ENCODE data around the gene ATAD2B.
"Not testable (repeated sequence)": the region's sequence is repeated elsewhere in the genome, so short reads cannot be mapped to it uniquely, and the experiment has no call there.

The ATAD2B gene

GRCh38 chr2:23745068-23745725 is 181.7 kb downstream of the ATAD2B start:
- H3K4me3 ChIP-seq (ENCODE audit: low read length in 2 of 2) = no peak overlapping the region
- H3K4me2 ChIP-seq (ENCODE audit: insufficient read depth, low read length, poor library complexity, severe bottlenecking) = no peak overlapping the region
- no peak for DNase-seq (ENCODE audit: low spot score)
- H2BK5ac ChIP-seq (ENCODE audit: low read length) = no peak overlapping the region
- H3K18ac ChIP-seq (ENCODE audit: low read length) = no peak overlapping the region
- H3K36me3 ChIP-seq (replicated peaks in 1 of 2; ENCODE audit: control insufficient read depth in 2 of 2, insufficient read depth in 2 of 2, low read length in 2 of 2) = peaks cover 0 to 7% of the 10 kb centered on the region in 2 donors
- no peak overlapping the region for H3K14ac ChIP-seq (ENCODE audit: low read length)
- no peaks in the 10 kb centered on the region for H3K79me1 ChIP-seq (ENCODE audit: low read depth, low read length)
- H2AK5ac ChIP-seq (ENCODE audit: low read depth, low read length) = no peak overlapping the region
- H3K9ac ChIP-seq (ENCODE audit: low read depth, low read length, poor library complexity) = no peak overlapping the region
- no peak overlapping the region for H3K27ac ChIP-seq (replicated peaks; ENCODE audit: low read length)
- no peak overlapping the region for H2BK120ac ChIP-seq (ENCODE audit: low read depth, low read length)
- H3K27me3 ChIP-seq (ENCODE audit: control insufficient read depth in 3 of 3, insufficient read depth in 3 of 3, low read depth in 1 of 3, low read length in 3 of 3) = no peaks in the 10 kb centered on the region
- H3K9me3 ChIP-seq (replicated peaks in 1 of 2; ENCODE audit: control insufficient read depth in 2 of 2, insufficient read depth in 1 of 2, low read depth in 1 of 2, low read length in 2 of 2) = peaks cover 0 to 2% of the 10 kb centered on the region in 2 donors
- no peak overlapping the region for H4K8ac ChIP-seq (ENCODE audit: low read depth, low read length)
- H3K4me1 ChIP-seq (ENCODE audit: control insufficient read depth in 2 of 2, insufficient read depth in 1 of 2, low read depth in 1 of 2, low read length in 2 of 2) = no peaks in the 10 kb centered on the region
- no peak overlapping the region for H3K4ac ChIP-seq (ENCODE audit: low read length)
- no peak overlapping the region for H2BK12ac ChIP-seq (ENCODE audit: low read length)
- no peak overlapping the region for H2BK15ac ChIP-seq (ENCODE audit: low read length)
- no peak overlapping the region for H3K23ac ChIP-seq (ENCODE audit: low read depth, low read length, poor library complexity)
- H4K91ac ChIP-seq (ENCODE audit: low read depth, low read length, poor library complexity) = no peak overlapping the region
- no peak overlapping the region for H2AFZ ChIP-seq (ENCODE audit: low read length)
- WGBS, 2 donors (ENCODE audit: extremely low coverage in 2 of 2, insufficient read length in 2 of 2, insufficient replicate concordance in 1 of 2) = no CpG with 5 or more reads among the region's 8 CpGs

GRCh38 chr2:23736783-23737182 is 190.1 kb downstream of the ATAD2B start:
- H2BK15ac ChIP-seq (ENCODE audit: low read length); H3K27ac ChIP-seq (replicated peaks; ENCODE audit: low read length); H2AK5ac ChIP-seq (ENCODE audit: low read depth, low read length); H3K9ac ChIP-seq (ENCODE audit: low read depth, low read length, poor library complexity); H4K91ac ChIP-seq (ENCODE audit: low read depth, low read length, poor library complexity); H2BK120ac ChIP-seq (ENCODE audit: low read depth, low read length); H3K4ac ChIP-seq (ENCODE audit: low read length); H2AFZ ChIP-seq (ENCODE audit: low read length); H3K27me3 ChIP-seq (ENCODE audit: control insufficient read depth in 3 of 3, insufficient read depth in 3 of 3, low read depth in 1 of 3, low read length in 3 of 3); H2BK12ac ChIP-seq (ENCODE audit: low read length); H3K4me1 ChIP-seq (ENCODE audit: control insufficient read depth in 2 of 2, insufficient read depth in 1 of 2, low read depth in 1 of 2, low read length in 2 of 2); H3K14ac ChIP-seq (ENCODE audit: low read length); H3K9me3 ChIP-seq (replicated peaks in 1 of 2; ENCODE audit: control insufficient read depth in 2 of 2, insufficient read depth in 1 of 2, low read depth in 1 of 2, low read length in 2 of 2); H2BK5ac ChIP-seq (ENCODE audit: low read length); H3K23ac ChIP-seq (ENCODE audit: low read depth, low read length, poor library complexity); DNase-seq (ENCODE audit: low spot score); H3K4me2 ChIP-seq (ENCODE audit: insufficient read depth, low read length, poor library complexity, severe bottlenecking); H4K8ac ChIP-seq (ENCODE audit: low read depth, low read length); H3K18ac ChIP-seq (ENCODE audit: low read length); H3K4me3 ChIP-seq (ENCODE audit: low read length in 2 of 2); H3K79me1 ChIP-seq (ENCODE audit: low read depth, low read length): not testable (repeated sequence)
- no CpG with 5 or more reads among the region's 9 CpGs for WGBS, 2 donors (ENCODE audit: extremely low coverage in 2 of 2, insufficient read length in 2 of 2, insufficient replicate concordance in 1 of 2)
- peaks cover 3 to 15% of the 10 kb centered on the region in 2 donors for H3K36me3 ChIP-seq (replicated peaks in 1 of 2; ENCODE audit: control insufficient read depth in 2 of 2, insufficient read depth in 2 of 2, low read length in 2 of 2)

- no peak overlapping the region for H3K4ac ChIP-seq (ENCODE audit: low read length)
- H2AFZ ChIP-seq (ENCODE audit: low read length) = no peak overlapping the region
- no peak overlapping the region for H4K91ac ChIP-seq (ENCODE audit: low read depth, low read length, poor library complexity)
- no peaks in the 10 kb centered on the region for H3K27me3 ChIP-seq (ENCODE audit: control insufficient read depth in 3 of 3, insufficient read depth in 3 of 3, low read depth in 1 of 3, low read length in 3 of 3)
- H3K4me3 ChIP-seq (ENCODE audit: low read length in 2 of 2) = no peak overlapping the region
- no peaks in the 10 kb centered on the region for H3K4me1 ChIP-seq (ENCODE audit: control insufficient read depth in 2 of 2, insufficient read depth in 1 of 2, low read depth in 1 of 2, low read length in 2 of 2)
- no peak overlapping the region for H3K27ac ChIP-seq (replicated peaks; ENCODE audit: low read length)
- H2BK120ac ChIP-seq (ENCODE audit: low read depth, low read length) = no peak overlapping the region
- no CpG with 5 or more reads among the region's 3 CpGs for WGBS, 2 donors (ENCODE audit: extremely low coverage in 2 of 2, insufficient read length in 2 of 2, insufficient replicate concordance in 1 of 2)
- H3K36me3 ChIP-seq (replicated peaks in 1 of 2; ENCODE audit: control insufficient read depth in 2 of 2, insufficient read depth in 2 of 2, low read length in 2 of 2) = peaks cover 3 to 21% of the 10 kb centered on the region in 2 donors
- H4K8ac ChIP-seq (ENCODE audit: low read depth, low read length) = no peak overlapping the region
- no peak overlapping the region for H3K23ac ChIP-seq (ENCODE audit: low read depth, low read length, poor library complexity)
- no peak overlapping the region for H2AK5ac ChIP-seq (ENCODE audit: low read depth, low read length)
- H3K9ac ChIP-seq (ENCODE audit: low read depth, low read length, poor library complexity) = no peak overlapping the region
- H3K9me3 ChIP-seq (replicated peaks in 1 of 2; ENCODE audit: control insufficient read depth in 2 of 2, insufficient read depth in 1 of 2, low read depth in 1 of 2, low read length in 2 of 2) = peaks cover 0 to 5% of the 10 kb centered on the region in 2 donors
- no peak overlapping the region for H2BK5ac ChIP-seq (ENCODE audit: low read length)
- H3K4me2 ChIP-seq (ENCODE audit: insufficient read depth, low read length, poor library complexity, severe bottlenecking) = no peak overlapping the region
- H3K79me1 ChIP-seq (ENCODE audit: low read depth, low read length) = no peaks in the 10 kb centered on the region
- no peak overlapping the region for H3K18ac ChIP-seq (ENCODE audit: low read length)
- no peak overlapping the region for H2BK12ac ChIP-seq (ENCODE audit: low read length)
- DNase-seq (ENCODE audit: low spot score) = no peak
- no peak overlapping the region for H2BK15ac ChIP-seq (ENCODE audit: low read length)
- no peak overlapping the region for H3K14ac ChIP-seq (ENCODE audit: low read length)
These were observed 192.5 kb downstream of the ATAD2B start for GRCh38 chr2:23734416-23734815.

- H2BK5ac ChIP-seq (ENCODE audit: low read length) = not testable (repeated sequence)
- no CpG with 5 or more reads among the region's 3 CpGs for WGBS, 2 donors (ENCODE audit: extremely low coverage in 2 of 2, insufficient read length in 2 of 2, insufficient replicate concordance in 1 of 2)
These were observed 203.9 kb downstream of the ATAD2B start for GRCh38 chr2:23723029-23723428.

More at GRCh38 chr2:23723029-23723428, 203.9 kb downstream of the ATAD2B start:
- H3K14ac ChIP-seq (ENCODE audit: low read length); DNase-seq (ENCODE audit: low spot score); H3K27ac ChIP-seq (replicated peaks; ENCODE audit: low read length); H3K4me1 ChIP-seq (ENCODE audit: control insufficient read depth in 2 of 2, insufficient read depth in 1 of 2, low read depth in 1 of 2, low read length in 2 of 2); H2AFZ ChIP-seq (ENCODE audit: low read length); H2AK5ac ChIP-seq (ENCODE audit: low read depth, low read length); H4K8ac ChIP-seq (ENCODE audit: low read depth, low read length); H2BK120ac ChIP-seq (ENCODE audit: low read depth, low read length); H4K91ac ChIP-seq (ENCODE audit: low read depth, low read length, poor library complexity); H2BK15ac ChIP-seq (ENCODE audit: low read length); H3K23ac ChIP-seq (ENCODE audit: low read depth, low read length, poor library complexity); H3K27me3 ChIP-seq (ENCODE audit: control insufficient read depth in 3 of 3, insufficient read depth in 3 of 3, low read depth in 1 of 3, low read length in 3 of 3); H3K4me2 ChIP-seq (ENCODE audit: insufficient read depth, low read length, poor library complexity, severe bottlenecking); H3K79me1 ChIP-seq (ENCODE audit: low read depth, low read length); H3K18ac ChIP-seq (ENCODE audit: low read length); H3K9ac ChIP-seq (ENCODE audit: low read depth, low read length, poor library complexity); H3K4ac ChIP-seq (ENCODE audit: low read length); H2BK12ac ChIP-seq (ENCODE audit: low read length); H3K4me3 ChIP-seq (ENCODE audit: low read length in 2 of 2): not testable (repeated sequence)
- Histone ChIP-seq H3K9me3 (replicated peaks in 1 of 2; ENCODE audit: control insufficient read depth in 2 of 2, insufficient read depth in 1 of 2, low read depth in 1 of 2, low read length in 2 of 2) (peaks cover 10 to 28% of the 10 kb centered on the region in 2 donors), H3K36me3 (replicated peaks in 1 of 2; ENCODE audit: control insufficient read depth in 2 of 2, insufficient read depth in 2 of 2, low read length in 2 of 2) (peaks cover 5 to 13% of the 10 kb centered on the region in 2 donors)

All from neuronal stem cell (in vitro differentiated cells).